HL-60 (cell line): ENCODE results near the gene FBLN5.

Experiments
- POLR2AphosphoS5 ChIP-seq: IDR thresholded peaks from 2 replicates; pipeline ENCODE4 v1.6.1; 2012; ENCODE audit warnings: low read depth
- TF ChIP-seq, protein P1 (sequence below): IDR thresholded peaks from one replicate; pipeline ENCODE4 v1.5.1; 2011; ENCODE audit warnings: low read length, control low read depth, inconsistent platforms; ENCODE audit not compliant: insufficient read depth

DNA sequence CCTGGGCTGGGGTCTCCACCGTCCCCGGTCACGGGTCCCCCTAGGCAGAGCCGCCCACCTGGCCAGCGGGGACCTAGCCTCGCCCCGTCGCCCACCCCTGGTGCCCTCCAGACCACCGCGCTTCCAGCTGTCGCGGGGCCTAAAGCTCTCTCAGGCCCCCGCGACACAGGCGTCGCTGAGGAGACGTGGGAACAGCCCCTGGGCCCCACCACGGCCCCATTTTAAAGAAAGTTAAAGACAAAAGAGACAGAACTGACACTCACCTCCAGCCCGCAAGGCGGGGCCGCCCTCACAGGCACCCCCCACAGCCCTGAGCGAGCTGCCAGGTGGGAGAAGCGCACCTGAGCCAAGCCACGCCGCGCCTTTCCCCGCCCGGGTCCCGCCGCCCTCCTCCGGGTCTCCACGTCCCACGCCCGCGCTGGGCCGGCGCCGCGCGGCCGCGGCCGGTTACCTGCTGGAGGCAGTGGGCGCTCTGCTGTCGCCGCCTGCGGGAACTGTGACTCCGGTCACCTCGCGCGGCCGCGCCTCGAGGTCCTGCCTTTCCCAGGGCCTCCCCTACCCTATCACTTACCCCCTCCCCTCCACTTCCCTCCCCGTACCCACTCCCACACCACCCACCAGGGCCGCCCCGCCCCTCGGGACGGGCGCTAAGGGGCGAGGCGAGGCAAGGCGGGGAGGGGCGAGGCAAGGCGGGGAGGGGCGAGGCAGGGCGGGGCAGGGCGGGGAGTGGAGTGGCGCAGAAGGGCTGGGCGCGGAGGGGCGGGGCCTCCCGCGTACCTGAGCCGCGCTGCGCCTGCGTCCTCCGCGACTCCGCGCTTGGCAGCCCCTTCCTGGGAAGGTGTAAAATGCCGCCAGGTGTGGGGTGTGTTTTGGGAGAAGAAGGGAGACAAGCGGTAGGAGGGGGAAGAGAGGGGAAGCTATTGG is 111.3 kb downstream of the FBLN5 start:
- TF ChIP-seq, protein P1, sequence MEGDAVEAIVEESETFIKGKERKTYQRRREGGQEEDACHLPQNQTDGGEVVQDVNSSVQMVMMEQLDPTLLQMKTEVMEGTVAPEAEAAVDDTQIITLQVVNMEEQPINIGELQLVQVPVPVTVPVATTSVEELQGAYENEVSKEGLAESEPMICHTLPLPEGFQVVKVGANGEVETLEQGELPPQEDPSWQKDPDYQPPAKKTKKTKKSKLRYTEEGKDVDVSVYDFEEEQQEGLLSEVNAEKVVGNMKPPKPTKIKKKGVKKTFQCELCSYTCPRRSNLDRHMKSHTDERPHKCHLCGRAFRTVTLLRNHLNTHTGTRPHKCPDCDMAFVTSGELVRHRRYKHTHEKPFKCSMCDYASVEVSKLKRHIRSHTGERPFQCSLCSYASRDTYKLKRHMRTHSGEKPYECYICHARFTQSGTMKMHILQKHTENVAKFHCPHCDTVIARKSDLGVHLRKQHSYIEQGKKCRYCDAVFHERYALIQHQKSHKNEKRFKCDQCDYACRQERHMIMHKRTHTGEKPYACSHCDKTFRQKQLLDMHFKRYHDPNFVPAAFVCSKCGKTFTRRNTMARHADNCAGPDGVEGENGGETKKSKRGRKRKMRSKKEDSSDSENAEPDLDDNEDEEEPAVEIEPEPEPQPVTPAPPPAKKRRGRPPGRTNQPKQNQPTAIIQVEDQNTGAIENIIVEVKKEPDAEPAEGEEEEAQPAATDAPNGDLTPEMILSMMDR: no peak
- no peak for TF ChIP-seq POLR2AphosphoS5
